C4-2B (cell line): ENCODE measurements around the gene ACOX1.

ENCODE experiments used
- CTCF ChIP-seq: fragments of 450-650 bp; conservative IDR thresholded peaks from 2 replicates; pipeline ENCODE4 v1.5.1; 2017; ENCODE audit warnings: mild to moderate bottlenecking
- ZFX ChIP-seq: fragments of 450-650 bp; IDR thresholded peaks from 2 replicates; pipeline ENCODE4 v1.6.1; 2017

DNA sequence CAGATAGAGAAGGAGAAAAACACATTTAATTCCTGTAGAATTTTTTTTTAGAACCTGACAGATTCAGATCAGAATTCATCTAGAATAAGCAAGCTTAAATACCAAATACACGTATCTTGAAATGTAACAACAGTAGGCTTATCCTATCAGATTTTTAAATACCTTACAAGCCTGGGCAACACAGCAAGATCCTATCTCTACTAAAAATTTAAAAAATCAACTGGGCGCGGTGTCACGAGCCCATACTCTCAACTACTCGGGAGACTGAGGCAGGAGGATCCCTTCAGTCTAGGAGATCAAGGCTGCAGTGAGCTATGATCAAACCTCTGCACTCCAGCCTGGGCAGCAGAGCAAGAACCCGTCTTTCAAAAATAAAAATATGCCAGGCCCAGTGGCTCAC, 13.5 kb downstream of the ACOX1 start:
- TF ChIP-seq CTCF, result no peak
- TF ChIP-seq ZFX, result no peak
